Left ventricle myocardium inferior (tissue), 1 donor: Measurements from ENCODE around the gene EID2B. TPM values are rescaled to one million over a fixed set of nuclear protein-coding genes. Genes with fewer than 3 reads are reported as not detected.
A peak's percentile ranks its signal among the peaks of the same experiment; 100 is the strongest.

Experiments
- DNase-seq: peaks from one replicate; pipeline ENCODE4 v3.0.0-alpha.2; 2020
- H3K27ac ChIP-seq: fragments of 200-600 bp; replicated peaks from 2 replicates; pipeline ENCODE4 v1.8.0; 2021
- H3K27me3 ChIP-seq: fragments of 200-600 bp; 2 replicates; pipeline ENCODE4 v1.8.0; 2021; ENCODE audit warnings: low read depth
- H3K36me3 ChIP-seq: fragments of 200-600 bp; 2 replicates; pipeline ENCODE4 v1.8.0; 2021
- H3K4me1 ChIP-seq: fragments of 200-600 bp; 2 replicates; pipeline ENCODE4 v1.8.0; 2021
- H3K4me3 ChIP-seq: fragments of 200-600 bp; 2 replicates; pipeline ENCODE4 v1.8.0; 2021; ENCODE audit warnings: mild to moderate bottlenecking, moderate library complexity
- H3K9me3 ChIP-seq: fragments of 200-600 bp; replicated peaks from 2 replicates; pipeline ENCODE4 v1.8.0; 2021
- intact Hi-C: fragments of 100-400 bp; cut with micrococcal nuclease; formaldehyde crosslinking; loops from one replicate; pipeline ENCODE4 v1.11.0; 2022
- total RNA-seq: library from RNA; stranded (reverse); fragmentation: NEBNext Ultra II Directional; extraction: Animal tissue kit (Norgen Biotek cat#: 25700); gene quantifications from one replicate; pipeline ENCODE4 v1.2.1, GENCODE V29; 2021
- TF ChIP-seq, protein P1 (sequence below): fragments of 200-600 bp; IDR thresholded peaks from 2 replicates; pipeline ENCODE4 v1.8.0; 2021; ENCODE audit warnings: antibody characterized with exemption, mild to moderate bottlenecking, borderline replicate concordance
- donor health status: DM: no; HTN: yes; CAD: no; lungs with severe emphysema.

The EID2B gene
- total RNA-seq, 1 donor from 2014 or later: 2.1 TPM

- intact Hi-C loops: no loop called here
- no peak overlapping the region for H3K4me3 ChIP-seq
- H3K27ac ChIP-seq: no peak overlapping the region
- no peaks in the 10 kb centered on the region for H3K36me3 ChIP-seq
- no peaks in the 10 kb centered on the region for H3K9me3 ChIP-seq
- H3K4me1 ChIP-seq: peaks cover 19% of the 10 kb centered on the region
- H3K27me3 ChIP-seq: peaks cover 98% of the 10 kb centered on the region
- no peak for DNase-seq
- TF ChIP-seq, protein P1, sequence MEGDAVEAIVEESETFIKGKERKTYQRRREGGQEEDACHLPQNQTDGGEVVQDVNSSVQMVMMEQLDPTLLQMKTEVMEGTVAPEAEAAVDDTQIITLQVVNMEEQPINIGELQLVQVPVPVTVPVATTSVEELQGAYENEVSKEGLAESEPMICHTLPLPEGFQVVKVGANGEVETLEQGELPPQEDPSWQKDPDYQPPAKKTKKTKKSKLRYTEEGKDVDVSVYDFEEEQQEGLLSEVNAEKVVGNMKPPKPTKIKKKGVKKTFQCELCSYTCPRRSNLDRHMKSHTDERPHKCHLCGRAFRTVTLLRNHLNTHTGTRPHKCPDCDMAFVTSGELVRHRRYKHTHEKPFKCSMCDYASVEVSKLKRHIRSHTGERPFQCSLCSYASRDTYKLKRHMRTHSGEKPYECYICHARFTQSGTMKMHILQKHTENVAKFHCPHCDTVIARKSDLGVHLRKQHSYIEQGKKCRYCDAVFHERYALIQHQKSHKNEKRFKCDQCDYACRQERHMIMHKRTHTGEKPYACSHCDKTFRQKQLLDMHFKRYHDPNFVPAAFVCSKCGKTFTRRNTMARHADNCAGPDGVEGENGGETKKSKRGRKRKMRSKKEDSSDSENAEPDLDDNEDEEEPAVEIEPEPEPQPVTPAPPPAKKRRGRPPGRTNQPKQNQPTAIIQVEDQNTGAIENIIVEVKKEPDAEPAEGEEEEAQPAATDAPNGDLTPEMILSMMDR: no peak
Measured at GRCh38 chr19:39499932-39500331, 32.7 kb downstream of the EID2B start.

GRCh38 chr19:39498798-39499642 lies 33.6 kb downstream of the EID2B start, which contains the start of gene DLL3:
Gene DLL3, plus strand, starts transcription at chr19:39498947. Its CDS starts 28 bp downstream, at chr19:39498975.
- H3K27ac ChIP-seq: no peak within 1 kb of the TSS
- no peaks in the 10 kb centered on the region for H3K9me3 ChIP-seq
- H3K27me3 ChIP-seq: peaks cover 89% of the 10 kb centered on the region
- DNase-seq: no peak
- no peaks in the 10 kb centered on the region for H3K36me3 ChIP-seq
- H3K4me3 ChIP-seq: peak within 1 kb of the TSS; percentile 40
- intact Hi-C loops: no loop called here
- TF ChIP-seq, protein P1: no peak
- peaks cover 19% of the 10 kb centered on the region for H3K4me1 ChIP-seq

GRCh38 chr19:39497996-39498797 lies 34.5 kb downstream of the EID2B start:
- no peaks in the 10 kb centered on the region for H3K36me3 ChIP-seq
- H3K27ac ChIP-seq: no peak overlapping the region
- intact Hi-C loops: no loop called here
- peak overlapping the region; percentile 40 for H3K4me3 ChIP-seq
- H3K27me3 ChIP-seq: peaks cover 81% of the 10 kb centered on the region
- TF ChIP-seq, protein P1: peak; percentile 41
- H3K4me1 ChIP-seq: peaks cover 19% of the 10 kb centered on the region
- no peaks in the 10 kb centered on the region for H3K9me3 ChIP-seq
- DNase-seq: no peak

- Histone ChIP-seq H3K27ac (no peak overlapping the region), H3K9me3 (no peaks in the 10 kb centered on the region), H3K4me1 (peaks cover 19% of the 10 kb centered on the region), H3K36me3 (no peaks in the 10 kb centered on the region), H3K27me3 (peaks cover 75% of the 10 kb centered on the region), H3K4me3 (peak overlapping the region; percentile 40)
- TF ChIP-seq, protein P1: no peak
- DNase-seq: no peak
- intact Hi-C loops: no loop called here
Measured at GRCh38 chr19:39497701-39497995, 35.0 kb downstream of the EID2B start.

DNA sequence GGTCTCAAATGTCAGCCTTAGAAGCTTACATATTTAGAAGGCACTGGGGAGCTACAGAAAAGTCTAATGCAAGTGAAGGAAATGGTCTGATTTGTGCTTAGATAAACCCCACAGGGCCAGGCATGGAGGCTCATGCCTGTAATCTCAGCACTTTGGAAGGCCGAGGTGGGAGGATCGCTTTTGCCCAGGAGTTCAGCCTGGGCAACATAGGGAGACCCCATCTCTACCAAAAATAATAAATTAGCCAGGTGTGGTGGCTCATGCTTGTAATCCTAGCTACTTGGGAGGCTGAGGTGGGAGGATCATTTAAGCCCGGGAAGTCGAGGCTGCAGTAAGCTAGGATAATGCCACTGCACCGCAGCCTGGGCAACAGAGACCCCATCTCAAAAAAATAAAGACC lies 36.6 kb downstream of the EID2B start:
- intact Hi-C loops: no loop called here
- no peak for DNase-seq
- TF ChIP-seq, protein P1: no peak
- Histone ChIP-seq H3K27me3 (peaks cover 59% of the 10 kb centered on the region), H3K36me3 (peaks cover 6% of the 10 kb centered on the region), H3K9me3 (no peaks in the 10 kb centered on the region), H3K4me3 (no peak overlapping the region), H3K4me1 (peaks cover 19% of the 10 kb centered on the region), H3K27ac (no peak overlapping the region)
